MM.1S (cell line): ENCODE results near the gene TCAIM.
"Not testable (repeated sequence)": the region's sequence is repeated elsewhere in the genome, so short reads cannot be mapped to it uniquely, and the experiment has no call there.

ENCODE experiments used
- DNase-seq: peaks from one replicate; pipeline ENCODE4 v3.0.0-alpha.2; 2015
- H2AFZ ChIP-seq: fragments of 300-600 bp; sonication (generic); 2 replicates; pipeline ENCODE4 v1.6.0; 2016; ENCODE audit warnings: antibody characterized with exemption, low read length
- H3F3A ChIP-seq: fragments of 300-600 bp; sonication (generic); 2 replicates; pipeline ENCODE4 v1.6.1; 2016; ENCODE audit warnings: mild to moderate bottlenecking, antibody characterized with exemption, low read length, moderate library complexity, mixed read lengths; ENCODE audit not compliant: insufficient read depth
- H3K27ac ChIP-seq: fragments of 300-600 bp; sonication (generic); 2 replicates; pipeline ENCODE4 v1.5.1; 2016; ENCODE audit warnings: mild to moderate bottlenecking, low read length
- H3K27me3 ChIP-seq: fragments of 300-600 bp; sonication (generic); replicated peaks from 2 replicates; pipeline ENCODE4 v1.6.0; 2016; ENCODE audit warnings: low read length; ENCODE audit not compliant: insufficient read depth
- H3K36me3 ChIP-seq: fragments of 300-600 bp; sonication (generic); replicated peaks from 2 replicates; pipeline ENCODE4 v1.6.1; 2016; ENCODE audit warnings: mild to moderate bottlenecking, low read length, mixed read lengths; ENCODE audit not compliant: insufficient read depth
- H3K4me1 ChIP-seq: fragments of 300-600 bp; sonication (generic); 2 replicates; pipeline ENCODE4 v1.6.1; 2016; ENCODE audit warnings: low read length, mixed read lengths
- H3K4me2 ChIP-seq: fragments of 300-600 bp; sonication (generic); 2 replicates; pipeline ENCODE4 v1.6.0; 2016; ENCODE audit warnings: low read depth, low read length
- H3K4me3 ChIP-seq: fragments of 300-600 bp; sonication (generic); 2 replicates; pipeline ENCODE4 v1.5.1; 2016; ENCODE audit warnings: low read length, mixed read lengths
- H3K79me2 ChIP-seq: fragments of 300-600 bp; sonication (generic); 2 replicates; pipeline ENCODE4 v1.6.1; 2016; ENCODE audit warnings: mixed run types, low read length, mixed read lengths
- H3K9ac ChIP-seq: fragments of 300-600 bp; sonication (generic); 2 replicates; pipeline ENCODE4 v1.6.1; 2016; ENCODE audit warnings: low read length, mixed read lengths
- H3K9me2 ChIP-seq: fragments of 300-600 bp; sonication (generic); replicated peaks from 2 replicates; pipeline ENCODE4 v1.6.1; 2016; ENCODE audit warnings: mild to moderate bottlenecking, low read length, mixed read lengths; ENCODE audit not compliant: insufficient read depth
- H3K9me3 ChIP-seq: fragments of 300-600 bp; sonication (generic); replicated peaks from 2 replicates; pipeline ENCODE4 v1.6.1; 2016; ENCODE audit warnings: mild to moderate bottlenecking, low read length, mixed read lengths; ENCODE audit not compliant: insufficient read depth
- H4K20me1 ChIP-seq: fragments of 300-600 bp; sonication (generic); 2 replicates; pipeline ENCODE4 v1.6.1; 2016; ENCODE audit warnings: mild to moderate bottlenecking, low read length, moderate library complexity, mixed read lengths; ENCODE audit not compliant: insufficient read depth
- CTCF ChIP-seq: fragments of 300-600 bp; sonication (generic); IDR thresholded peaks from 2 replicates; pipeline ENCODE4 v1.5.1; 2016; ENCODE audit warnings: antibody characterized with exemption, low read length, mixed read lengths
- EZH2 ChIP-seq: fragments of 300-600 bp; sonication (generic); optimal IDR thresholded peaks from 2 replicates; pipeline ENCODE3; 2017; ENCODE audit warnings: low read depth, mild to moderate bottlenecking, antibody characterized with exemption, low read length, mixed read lengths
- EZH2phosphoT487 ChIP-seq: fragments of 300-600 bp; sonication (generic); IDR thresholded peaks from 2 replicates; pipeline ENCODE4 v1.6.1; 2018; ENCODE audit warnings: antibody characterized with exemption, low read length

TCAIM gene

GRCh38 chr3:44342176-44342790 is 3.7 kb downstream of the TCAIM start:
- DNase-seq: no peak
- peaks cover 6% of the 10 kb centered on the region; the same call in 1 of the 2 replicates for H3F3A ChIP-seq
- no peak overlapping the region for H3K4me2 ChIP-seq
- H3K4me3 ChIP-seq: no peak overlapping the region
- H3K27me3 ChIP-seq: no peaks in the 10 kb centered on the region
- H3K4me1 ChIP-seq: peaks cover 7% of the 10 kb centered on the region; the same call in 1 of the 2 replicates
- no peak overlapping the region for H3K9ac ChIP-seq
- no peaks in the 10 kb centered on the region for H3K9me2 ChIP-seq
- H3K9me3 ChIP-seq: no peaks in the 10 kb centered on the region
- no peaks in the 10 kb centered on the region for H3K36me3 ChIP-seq
- TF ChIP-seq CTCF: no peak
- no peak for TF ChIP-seq EZH2phosphoT487
- TF ChIP-seq EZH2: no peak
- peaks cover 20% of the 10 kb centered on the region for H3K79me2 ChIP-seq
- H2AFZ ChIP-seq: no peak overlapping the region
- H3K27ac ChIP-seq: no peak overlapping the region
- H4K20me1 ChIP-seq: no peaks in the 10 kb centered on the region

DNA sequence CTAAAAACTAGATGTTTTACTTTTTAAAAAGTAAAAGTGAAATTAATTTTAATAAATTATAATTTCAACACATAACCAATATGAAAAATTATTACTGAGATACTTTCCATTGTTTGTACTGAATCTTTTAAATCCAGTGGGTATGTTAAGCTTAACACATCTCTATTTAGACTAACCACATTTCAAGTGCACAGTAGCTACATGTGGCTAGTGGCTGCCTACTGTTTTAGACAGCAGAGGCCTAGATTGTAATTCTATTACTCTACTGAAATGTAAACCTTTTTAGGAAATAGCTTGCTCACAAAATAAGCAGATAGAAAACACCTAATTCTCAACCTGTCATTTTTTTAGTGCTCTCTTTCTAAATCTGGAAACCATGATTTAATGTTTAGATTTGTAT is 4.9 kb downstream of the TCAIM start:
- H3K9ac ChIP-seq: no peak overlapping the region
- DNase-seq: no peak
- H3K27me3 ChIP-seq: no peaks in the 10 kb centered on the region
- H3K9me2 ChIP-seq: no peaks in the 10 kb centered on the region
- H3F3A ChIP-seq: peaks cover 6% of the 10 kb centered on the region; the same call in 1 of the 2 replicates
- H3K36me3 ChIP-seq: no peaks in the 10 kb centered on the region
- no peak overlapping the region for H2AFZ ChIP-seq
- H3K79me2 ChIP-seq: peaks cover 20% of the 10 kb centered on the region
- H3K9me3 ChIP-seq: no peaks in the 10 kb centered on the region
- peaks cover 7% of the 10 kb centered on the region; the same call in 1 of the 2 replicates for H3K4me1 ChIP-seq
- TF ChIP-seq EZH2 (no peak), EZH2phosphoT487 (no peak)
- H3K4me2 ChIP-seq: no peak overlapping the region
- H4K20me1 ChIP-seq: no peaks in the 10 kb centered on the region
- H3K27ac ChIP-seq: no peak overlapping the region
- no peak overlapping the region for H3K4me3 ChIP-seq

DNA sequence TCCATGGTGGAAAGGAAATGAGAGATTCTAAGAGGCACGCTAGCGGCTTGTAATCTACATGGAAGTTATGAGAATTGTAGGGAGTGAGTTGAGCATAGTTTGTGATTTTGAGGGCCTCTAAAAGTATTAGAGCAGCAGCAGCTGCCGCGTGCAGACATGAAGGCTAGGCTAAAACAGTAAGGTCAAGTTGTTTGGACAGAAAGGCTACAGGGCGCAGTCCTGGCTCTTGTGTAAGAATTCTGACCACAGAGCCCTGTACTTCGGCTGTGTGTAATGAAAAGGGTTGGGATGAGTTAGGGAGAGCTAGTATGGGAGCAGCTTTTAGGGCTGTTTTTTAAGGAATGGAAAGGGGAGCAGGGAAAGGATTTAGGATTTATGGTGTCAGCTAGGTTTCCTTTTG is 8.0 kb downstream of the TCAIM start:
- not testable (repeated sequence) for H3K9me2 ChIP-seq, H3K9ac ChIP-seq, DNase-seq, H3K9me3 ChIP-seq, H3K27ac ChIP-seq, H3K79me2 ChIP-seq, H3K27me3 ChIP-seq, H3K4me2 ChIP-seq, H3K4me3 ChIP-seq, H3K36me3 ChIP-seq, H3F3A ChIP-seq, H2AFZ ChIP-seq, H4K20me1 ChIP-seq, H3K4me1 ChIP-seq

DNA sequence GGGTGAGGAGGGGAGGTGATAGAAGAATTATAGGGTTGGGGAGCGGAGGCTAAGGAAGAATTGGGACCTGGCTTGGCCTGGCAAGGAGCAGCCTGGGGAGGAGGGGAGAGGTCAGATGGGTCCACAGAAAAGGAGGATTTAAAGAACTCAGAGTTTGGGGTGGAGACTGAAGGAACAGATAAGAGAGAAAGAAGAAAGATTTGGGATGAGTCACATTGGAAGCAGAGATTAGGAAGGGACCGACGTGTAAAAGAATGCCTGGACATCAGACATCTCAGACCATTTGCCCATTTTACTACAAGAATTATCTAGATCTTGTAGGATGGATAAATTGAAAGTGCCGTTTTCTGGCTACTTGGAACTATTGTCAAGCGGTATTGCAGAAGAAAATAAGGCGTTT is 10.4 kb downstream of the TCAIM start:
- no peak for DNase-seq
- no peak overlapping the region for H2AFZ ChIP-seq
- H3K27me3 ChIP-seq: no peaks in the 10 kb centered on the region
- H3K9ac ChIP-seq: no peak overlapping the region
- TF ChIP-seq CTCF: no peak
- TF ChIP-seq EZH2: no peak
- no peak for TF ChIP-seq EZH2phosphoT487
- H3F3A ChIP-seq: no peaks in the 10 kb centered on the region
- no peak overlapping the region for H3K4me3 ChIP-seq
- H3K4me1 ChIP-seq: no peaks in the 10 kb centered on the region
- H3K79me2 ChIP-seq: no peaks in the 10 kb centered on the region
- H3K9me2 ChIP-seq: no peaks in the 10 kb centered on the region
- no peak overlapping the region for H3K4me2 ChIP-seq
- H3K9me3 ChIP-seq: no peaks in the 10 kb centered on the region
- H3K27ac ChIP-seq: no peak overlapping the region
- H3K36me3 ChIP-seq: no peaks in the 10 kb centered on the region
- H4K20me1 ChIP-seq: no peaks in the 10 kb centered on the region
